GM19023 (cell line): ENCODE data around the gene DCLRE1B.

Source experiments
- ATAC-seq: cut with Tn5 transposase; IDR thresholded peaks from one replicate; pipeline ENCODE4 v1.9.1; 2021; ENCODE audit warnings: mild to moderate bottlenecking, moderate library complexity; ENCODE audit not compliant: unreplicated experiment

The DCLRE1B gene

GRCh38 chr1:113918243-113918642 is 13.1 kb downstream of the DCLRE1B start:
- ATAC-seq, result no peak

GRCh38 chr1:113922957-113923356 is 17.8 kb downstream of the DCLRE1B start:
- no peak for ATAC-seq

GRCh38 chr1:113924473-113924872 is 19.3 kb downstream of the DCLRE1B start:
- no peak for ATAC-seq

GRCh38 chr1:113928187-113928930 is 23.2 kb downstream of the DCLRE1B start:
- no peak for ATAC-seq

GRCh38 chr1:113928941-113929749 is 24.0 kb downstream of the DCLRE1B start, which contains the start of gene HIPK1:
HIPK1 (plus strand) TSS chr1:113929324.
- ATAC-seq, result peak; percentile 68

- ATAC-seq, result peak; percentile 39
Measured at GRCh38 chr1:113929750-113930498, 24.8 kb downstream of the DCLRE1B start.

GRCh38 chr1:113930499-113931161 is 25.5 kb downstream of the DCLRE1B start:
- peak; percentile 28 for ATAC-seq

- ATAC-seq, result no peak
Measured at GRCh38 chr1:113931451-113931851, 26.3 kb downstream of the DCLRE1B start.

- no peak for ATAC-seq
Measured at GRCh38 chr1:113934006-113934405, 28.9 kb downstream of the DCLRE1B start.

- no peak for ATAC-seq
Measured at GRCh38 chr1:113934511-113935055, 29.5 kb downstream of the DCLRE1B start.

- no peak for ATAC-seq
Measured at GRCh38 chr1:113935176-113935575, 30.1 kb downstream of the DCLRE1B start.

GRCh38 chr1:113935970-113936369 is 30.8 kb downstream of the DCLRE1B start:
- no peak for ATAC-seq

GRCh38 chr1:113937146-113937545 is 32.0 kb downstream of the DCLRE1B start:
- ATAC-seq, result no peak

GRCh38 chr1:113938192-113938591 is 33.1 kb downstream of the DCLRE1B start:
- ATAC-seq, result no peak

- ATAC-seq, result peak; percentile 86
Measured at GRCh38 chr1:113940365-113941244, 35.5 kb downstream of the DCLRE1B start.

- ATAC-seq, result no peak
Measured at GRCh38 chr1:113941245-113941559, 36.1 kb downstream of the DCLRE1B start.

- no peak for ATAC-seq
Measured at GRCh38 chr1:113942527-113942926, 37.4 kb downstream of the DCLRE1B start.

GRCh38 chr1:113943028-113943811 is 38.1 kb downstream of the DCLRE1B start:
- ATAC-seq, result no peak

GRCh38 chr1:113945329-113945728 is 40.2 kb downstream of the DCLRE1B start:
- no peak for ATAC-seq
